Stomach (tissue), 4 donors: ENCODE results near the gene SHISAL1.

ENCODE experiments used
- POLR2A ChIP-seq, 4 donors: fragments of 450-650 bp; IDR thresholded peaks; one replicate each; pipeline ENCODE4 v1.6.1; 2016; ENCODE audit warnings: antibody characterized with exemption in 4 of 4, control low read depth in 2 of 4, mild to moderate bottlenecking in 1 of 4, moderate library complexity in 1 of 4
- TF ChIP-seq, protein P1 (sequence below), 7 experiments: fragments of 450-650 bp in 4 of 7; fragments of 200-600 bp in 3 of 7; sonication (generic) in 3 of 7; IDR thresholded peaks; one replicate each; pipeline ENCODE4 v1.5.1; 2016 to 2019; ENCODE audit warnings: antibody characterized with exemption in 7 of 7, control low read depth in 2 of 7, mild to moderate bottlenecking in 1 of 7

DNA sequence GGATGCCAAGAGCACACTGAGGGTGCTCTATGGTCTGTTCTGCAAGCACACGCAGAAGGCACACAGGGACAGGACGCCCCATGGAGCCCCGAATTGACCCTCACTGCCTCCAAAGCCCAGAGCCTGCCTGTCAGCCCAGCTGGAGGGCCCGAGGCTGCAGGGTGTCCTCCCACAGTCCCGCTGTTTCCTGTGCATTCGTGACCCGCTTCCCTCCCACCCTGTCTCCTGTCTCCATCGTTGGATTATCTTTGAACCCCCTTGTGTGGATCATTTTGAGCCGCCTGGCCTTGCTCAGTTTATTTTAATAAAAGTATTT is 106.5 kb downstream of the SHISAL1 start:
- no peak for TF ChIP-seq POLR2A (IDR thresholded peaks at IDR 0.05)
- TF ChIP-seq, protein P1, sequence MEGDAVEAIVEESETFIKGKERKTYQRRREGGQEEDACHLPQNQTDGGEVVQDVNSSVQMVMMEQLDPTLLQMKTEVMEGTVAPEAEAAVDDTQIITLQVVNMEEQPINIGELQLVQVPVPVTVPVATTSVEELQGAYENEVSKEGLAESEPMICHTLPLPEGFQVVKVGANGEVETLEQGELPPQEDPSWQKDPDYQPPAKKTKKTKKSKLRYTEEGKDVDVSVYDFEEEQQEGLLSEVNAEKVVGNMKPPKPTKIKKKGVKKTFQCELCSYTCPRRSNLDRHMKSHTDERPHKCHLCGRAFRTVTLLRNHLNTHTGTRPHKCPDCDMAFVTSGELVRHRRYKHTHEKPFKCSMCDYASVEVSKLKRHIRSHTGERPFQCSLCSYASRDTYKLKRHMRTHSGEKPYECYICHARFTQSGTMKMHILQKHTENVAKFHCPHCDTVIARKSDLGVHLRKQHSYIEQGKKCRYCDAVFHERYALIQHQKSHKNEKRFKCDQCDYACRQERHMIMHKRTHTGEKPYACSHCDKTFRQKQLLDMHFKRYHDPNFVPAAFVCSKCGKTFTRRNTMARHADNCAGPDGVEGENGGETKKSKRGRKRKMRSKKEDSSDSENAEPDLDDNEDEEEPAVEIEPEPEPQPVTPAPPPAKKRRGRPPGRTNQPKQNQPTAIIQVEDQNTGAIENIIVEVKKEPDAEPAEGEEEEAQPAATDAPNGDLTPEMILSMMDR (IDR thresholded peaks at IDR 0.05), result no peak
